Smooth muscle cell (in vitro differentiated cells): ENCODE data around the gene CBX7. TPM values are rescaled to one million over a fixed set of nuclear protein-coding genes. Genes with fewer than 3 reads are reported as not detected.
A peak's percentile ranks its signal among the peaks of the same experiment; 100 is the strongest.

Experiments
- DNase-seq: peaks from one replicate; lab custom pipeline; 2025; ENCODE audit not compliant: unreplicated experiment; lab: John Stamatoyannopoulos, UW
- H2AFZ ChIP-seq: fragments of 200-600 bp; sonication (generic); 2 replicates; pipeline ENCODE4 v1.6.0; 2016; ENCODE audit warnings: antibody characterized with exemption, low read depth, mild to moderate bottlenecking
- H3F3A ChIP-seq: fragments of 200-600 bp; sonication (generic); 2 replicates; pipeline ENCODE4 v1.6.0; 2017; ENCODE audit warnings: antibody characterized with exemption, low read depth
- H3K27ac ChIP-seq: fragments of 200-600 bp; sonication (generic); 2 replicates; pipeline ENCODE4 v1.5.1; 2016; ENCODE audit warnings: low read depth, mild to moderate bottlenecking
- H3K27me3 ChIP-seq: fragments of 200-600 bp; sonication (generic); 2 replicates; pipeline ENCODE4 v1.6.1; 2016; ENCODE audit warnings: low read depth, mild to moderate bottlenecking
- H3K36me3 ChIP-seq: fragments of 200-600 bp; sonication (generic); 2 replicates; pipeline ENCODE4 v1.5.1; 2016; ENCODE audit warnings: low read depth
- H3K4me1 ChIP-seq: fragments of 200-600 bp; sonication (generic); 2 replicates; pipeline ENCODE4 v1.5.1; 2016; ENCODE audit warnings: low read depth
- H3K4me2 ChIP-seq: fragments of 200-600 bp; sonication (generic); 2 replicates; pipeline ENCODE4 v1.6.0; 2016; ENCODE audit warnings: mild to moderate bottlenecking
- H3K4me3 ChIP-seq: fragments of 200-600 bp; sonication (generic); 2 replicates; pipeline ENCODE4 v1.5.1; 2016; ENCODE audit warnings: mild to moderate bottlenecking
- H3K79me2 ChIP-seq: fragments of 200-600 bp; sonication (generic); 2 replicates; pipeline ENCODE4 v1.6.0; 2016; ENCODE audit warnings: low read depth, mild to moderate bottlenecking
- H3K9ac ChIP-seq: fragments of 200-600 bp; sonication (generic); 2 replicates; pipeline ENCODE4 v1.6.0; 2016; ENCODE audit warnings: low read depth
- H3K9me3 ChIP-seq: fragments of 200-600 bp; sonication (generic); replicated peaks from 2 replicates; pipeline ENCODE4 v1.5.1; 2016; ENCODE audit warnings: low read depth
- H4K20me1 ChIP-seq: fragments of 200-600 bp; sonication (generic); 2 replicates; pipeline ENCODE4 v1.6.0; 2016; ENCODE audit warnings: low read depth
- CTCF ChIP-seq: fragments of 200-600 bp; sonication (generic); IDR thresholded peaks from 2 replicates; pipeline ENCODE4 v1.5.1; 2017; ENCODE audit warnings: borderline replicate concordance, mild to moderate bottlenecking, antibody characterized with exemption; ENCODE audit not compliant: insufficient read depth, poor library complexity, severe bottlenecking
- WGBS: methylation state at CpG from one replicate; pipeline ENCODE4 v1.1.7; 2016; ENCODE audit warnings: low lambda C conversion rate; 5-methylcytosine and 5-hydroxymethylcytosine counted together
- polyA plus RNA-seq: library from polyadenylated mRNA; unstranded; fragments of >200 nt; fragmentation: Nextera tagmentation; extraction: Ambion mirVana; gene quantifications from 2 replicates; pipeline ENCODE4 v1.2.1, GENCODE V29; 2016
- total RNA-seq: library from RNA; depleted of rRNA; stranded (reverse); fragments of >200 nt; gene quantifications from 2 replicates; pipeline ENCODE4 v1.2.3, GENCODE V29; 2014

Gene CBX7
- total and polyA plus RNA-seq, 2 experiments from 2014 or later, result 0.40 to 1.7 TPM

- H3K4me3 ChIP-seq, result peak overlapping the region; percentile 54
- no peak overlapping the region for H3K9ac ChIP-seq
- no peak overlapping the region for H2AFZ ChIP-seq
- H3K9me3 ChIP-seq, result no peaks in the 10 kb centered on the region
- H3K36me3 ChIP-seq, result no peaks in the 10 kb centered on the region
- H3K4me2 ChIP-seq, result peak overlapping the region; percentile 93
- no peak for DNase-seq
- H3F3A ChIP-seq, result peaks cover 7% of the 10 kb centered on the region
- TF ChIP-seq CTCF, result no peak
- no peaks in the 10 kb centered on the region for H3K79me2 ChIP-seq
- WGBS, result 46% methylated on average over 11 of the region's 44 CpGs
- no peaks in the 10 kb centered on the region for H3K4me1 ChIP-seq
- H3K27ac ChIP-seq, result no peak overlapping the region
- no peaks in the 10 kb centered on the region for H4K20me1 ChIP-seq
- peaks cover 17% of the 10 kb centered on the region for H3K27me3 ChIP-seq
Observed at GRCh38 chr22:39152024-39152510, 413 bp downstream of the CBX7 start.

GRCh38 chr22:39151329-39151975 is 1.0 kb downstream of the CBX7 start:
- WGBS, result 90% methylated on average over 14 of the region's 16 CpGs
- H4K20me1 ChIP-seq, result no peaks in the 10 kb centered on the region
- no peak for TF ChIP-seq CTCF
- DNase-seq, result no peak
- no peak overlapping the region for H3K27ac ChIP-seq
- no peak overlapping the region for H3K9ac ChIP-seq
- H3K4me1 ChIP-seq, result no peaks in the 10 kb centered on the region
- peaks cover 17% of the 10 kb centered on the region for H3K27me3 ChIP-seq
- no peaks in the 10 kb centered on the region for H3K9me3 ChIP-seq
- H3K79me2 ChIP-seq, result no peaks in the 10 kb centered on the region
- peak overlapping the region; percentile 54 for H3K4me3 ChIP-seq
- H3K4me2 ChIP-seq, result peak overlapping the region; percentile 93
- no peaks in the 10 kb centered on the region for H3K36me3 ChIP-seq
- H3F3A ChIP-seq, result peaks cover 7% of the 10 kb centered on the region
- H2AFZ ChIP-seq, result no peak overlapping the region

- Histone ChIP-seq H3K27me3 (peaks cover 17% of the 10 kb centered on the region), H3K27ac (no peak overlapping the region), H3K9ac (no peak overlapping the region), H3K79me2 (no peaks in the 10 kb centered on the region), H3K9me3 (no peaks in the 10 kb centered on the region), H2AFZ (no peak overlapping the region), H4K20me1 (no peaks in the 10 kb centered on the region), H3K4me2 (no peak overlapping the region), H3K36me3 (no peaks in the 10 kb centered on the region), H3K4me3 (no peak overlapping the region), H3K4me1 (no peaks in the 10 kb centered on the region), H3F3A (peaks cover 7% of the 10 kb centered on the region)
- no peak for DNase-seq
- WGBS, result 87% methylated on average over 6 of the region's 6 CpGs
- TF ChIP-seq CTCF, result no peak
Observed at GRCh38 chr22:39150848-39151215, 1.6 kb downstream of the CBX7 start.
